ENCODE results near the gene CFAP46. TPM values are rescaled to one million over a fixed set of nuclear protein-coding genes. Genes with fewer than 3 reads are reported as not detected.

The CFAP46 gene
- total and polyA plus RNA-seq, 2 of the 4 experiments (the other 2 are of a cell fraction): 1.3 to 1.8 TPM

GRCh38 chr10:132838346-132838970, 103.9 kb downstream of the CFAP46 start:
- Histone ChIP-seq H4K20me1 (ENCODE audit: insufficient read depth, low read length) (no peaks in the 10 kb centered on the region), H3K27me3 (ENCODE audit: control insufficient read depth, insufficient read depth, low read length) (peaks cover 4% of the 10 kb centered on the region; the same call in 1 of the 2 replicates), H2AFZ (replicated peaks; ENCODE audit: low read length, poor library complexity) (no peak overlapping the region), H3K9me1 (ENCODE audit: insufficient read depth, low read length) (peaks cover 3% of the 10 kb centered on the region; the same call in 1 of the 2 replicates), H3K9ac (ENCODE audit: low read depth, low read length) (no peak overlapping the region), H3K9me3 (ENCODE audit: control insufficient read depth, insufficient read depth, low read length) (peaks cover 19% of the 10 kb centered on the region), H3K56ac (ENCODE audit: extremely low read depth, insufficient read depth, low read length) (no peak overlapping the region), H2BK20ac (ENCODE audit: low read depth, low read length) (no peak overlapping the region), H2BK120ac (ENCODE audit: low read depth, low read length) (no peak overlapping the region), H3K4ac (ENCODE audit: low read depth, low read length) (no peak overlapping the region), H3K4me2 (ENCODE audit: low read depth, low read length) (no peak overlapping the region), H3K4me1 (ENCODE audit: control insufficient read depth, insufficient read depth, low read length) (no peaks in the 10 kb centered on the region), H2AK5ac (ENCODE audit: low read depth, low read length) (no peak overlapping the region), H3K36me3 (ENCODE audit: control insufficient read depth, insufficient read depth, low read length) (no peaks in the 10 kb centered on the region), H2AK9ac (replicated peaks; ENCODE audit: low read depth, low read length, poor library complexity) (no peak overlapping the region), H4K91ac (ENCODE audit: insufficient read depth, low read depth, low read length) (no peak overlapping the region), H3K27ac (ENCODE audit: insufficient read depth, low read length) (no peak overlapping the region), H3K23ac (ENCODE audit: low read depth, low read length) (no peak overlapping the region), H4K5ac (ENCODE audit: low read depth, low read length) (no peak overlapping the region), H2BK15ac (ENCODE audit: low read depth, low read length) (no peak overlapping the region), H3K4me3 (ENCODE audit: insufficient read depth, low read depth, low read length) (no peak overlapping the region), H2BK5ac (ENCODE audit: low read depth, low read length, poor library complexity, severe bottlenecking) (no peak overlapping the region), H3K18ac (ENCODE audit: low read depth, low read length) (no peak overlapping the region), H3K14ac (replicated peaks; ENCODE audit: low read depth, low read length) (no peak overlapping the region), H4K8ac (ENCODE audit: low read depth in 2 of 2, low read length in 2 of 2) (no peak overlapping the region), H3K79me1 (ENCODE audit: low read depth in 1 of 2, low read length in 2 of 2) (no peaks in the 10 kb centered on the region)
- no peak for TF ChIP-seq RFX5 (IDR thresholded peaks at IDR 0.05; ENCODE audit: low read depth, low read length)
- ATAC-seq (ENCODE audit: low read depth): no peak
- dilution Hi-C loops (cut with HindIII; ENCODE audit: low sequenced_read_pairs, unreplicated experiment) (no loop called here), intact Hi-C loops (cut with micrococcal nuclease) (no loop called here), in situ Hi-C loops (cut with MboI; ENCODE audit: low sequenced_read_pairs) (no loop called here)
- DNase-seq: no peak
- no TSS peak for BruUV-seq (replicated peaks)
- CTCF ChIA-PET: no interaction called here
- 73% methylated on average over 10 of the region's 21 CpGs; no CpG with 5 or more reads in 1 of the 2 experiments for WGBS, 2 experiments (ENCODE audit: extremely low coverage in 2 of 2, insufficient read length in 1 of 2)
- POLR2A ChIA-PET (ENCODE audit: unreplicated experiment): no interaction called here
